Osteocyte (in vitro differentiated cells): ENCODE measurements around the gene RALGDS. TPM values are rescaled to one million over a fixed set of nuclear protein-coding genes. Genes with fewer than 3 reads are reported as not detected.
"Not testable (repeated sequence)": the region's sequence is repeated elsewhere in the genome, so short reads cannot be mapped to it uniquely, and the experiment has no call there.

Source experiments
- DNase-seq: peaks from one replicate; pipeline ENCODE4 v3.0.0; 2021; ENCODE audit warnings: mixed read lengths; ENCODE audit not compliant: unreplicated experiment; ENCODE audit errors: extremely low spot score
- H3K27ac Mint-ChIP-seq: one replicate; pipeline ENCODE4 v1.8.0; 2021; ENCODE audit warnings: mild to moderate bottlenecking, mixed read lengths; ENCODE audit not compliant: unreplicated experiment
- H3K27me3 Mint-ChIP-seq: one replicate; pipeline ENCODE4 v1.8.0; 2021; ENCODE audit warnings: mixed read lengths; ENCODE audit not compliant: unreplicated experiment
- H3K36me3 Mint-ChIP-seq: one replicate; pipeline ENCODE4 v1.8.0; 2021; ENCODE audit warnings: mixed read lengths; ENCODE audit not compliant: unreplicated experiment
- H3K4me1 Mint-ChIP-seq: one replicate; pipeline ENCODE4 v1.8.0; 2021; ENCODE audit warnings: mixed read lengths; ENCODE audit not compliant: unreplicated experiment
- H3K4me3 Mint-ChIP-seq: one replicate; pipeline ENCODE4 v1.8.0; 2021; ENCODE audit warnings: mild to moderate bottlenecking, moderate library complexity, mixed read lengths; ENCODE audit not compliant: unreplicated experiment
- H3K9me3 Mint-ChIP-seq: one replicate; pipeline ENCODE4 v1.8.0; 2021; ENCODE audit warnings: mixed read lengths; ENCODE audit not compliant: unreplicated experiment
- total RNA-seq: library from RNA; stranded (reverse); gene quantifications from 2 replicates; pipeline ENCODE4 v1.2.1, GENCODE V29; 2021
- TF ChIP-seq, protein P1 (sequence below): fragments of 200-600 bp; sonication (generic); IDR thresholded peaks from 2 replicates; pipeline ENCODE4 v1.5.0; 2021; ENCODE audit warnings: antibody characterized with exemption, mild to moderate bottlenecking, moderate library complexity

The RALGDS gene
- total RNA-seq, 1 donor from 2014 or later = 38.4 TPM

- H3K4me1 Mint-ChIP-seq = no peaks in the 10 kb centered on the region
- no peak for DNase-seq
- TF ChIP-seq, protein P1, sequence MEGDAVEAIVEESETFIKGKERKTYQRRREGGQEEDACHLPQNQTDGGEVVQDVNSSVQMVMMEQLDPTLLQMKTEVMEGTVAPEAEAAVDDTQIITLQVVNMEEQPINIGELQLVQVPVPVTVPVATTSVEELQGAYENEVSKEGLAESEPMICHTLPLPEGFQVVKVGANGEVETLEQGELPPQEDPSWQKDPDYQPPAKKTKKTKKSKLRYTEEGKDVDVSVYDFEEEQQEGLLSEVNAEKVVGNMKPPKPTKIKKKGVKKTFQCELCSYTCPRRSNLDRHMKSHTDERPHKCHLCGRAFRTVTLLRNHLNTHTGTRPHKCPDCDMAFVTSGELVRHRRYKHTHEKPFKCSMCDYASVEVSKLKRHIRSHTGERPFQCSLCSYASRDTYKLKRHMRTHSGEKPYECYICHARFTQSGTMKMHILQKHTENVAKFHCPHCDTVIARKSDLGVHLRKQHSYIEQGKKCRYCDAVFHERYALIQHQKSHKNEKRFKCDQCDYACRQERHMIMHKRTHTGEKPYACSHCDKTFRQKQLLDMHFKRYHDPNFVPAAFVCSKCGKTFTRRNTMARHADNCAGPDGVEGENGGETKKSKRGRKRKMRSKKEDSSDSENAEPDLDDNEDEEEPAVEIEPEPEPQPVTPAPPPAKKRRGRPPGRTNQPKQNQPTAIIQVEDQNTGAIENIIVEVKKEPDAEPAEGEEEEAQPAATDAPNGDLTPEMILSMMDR = no peak
- H3K4me3 Mint-ChIP-seq = no peak overlapping the region
- H3K27ac Mint-ChIP-seq = no peak overlapping the region
- no peaks in the 10 kb centered on the region for H3K36me3 Mint-ChIP-seq
- no peaks in the 10 kb centered on the region for H3K9me3 Mint-ChIP-seq
- H3K27me3 Mint-ChIP-seq = no peaks in the 10 kb centered on the region
Measured at GRCh38 chr9:133087429-133088145, 33.5 kb downstream of the RALGDS start.

DNA sequence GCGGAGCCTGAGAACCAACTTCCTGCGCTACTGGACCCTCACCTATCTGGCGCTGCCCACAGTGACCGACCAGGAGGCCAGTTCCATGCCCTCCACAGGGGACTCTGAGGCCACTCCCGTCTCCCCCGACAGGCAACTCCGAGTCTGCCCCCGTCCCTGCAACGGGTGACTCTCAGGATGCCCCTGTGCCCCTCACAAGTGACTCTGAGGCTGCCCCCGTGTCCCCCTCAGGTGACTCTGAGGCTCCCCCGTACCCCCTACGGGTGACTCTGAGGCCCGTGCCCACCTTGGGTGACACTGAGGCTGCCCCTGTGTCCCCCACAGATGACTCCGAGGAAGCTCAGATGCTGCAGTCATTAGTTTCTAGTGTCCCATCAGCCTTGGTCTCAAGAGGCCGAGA, 34.1 kb downstream of the RALGDS start:
- TF ChIP-seq, protein P1 = no peak
- no peak for DNase-seq
- H3K4me1 Mint-ChIP-seq = no peaks in the 10 kb centered on the region
- H3K36me3 Mint-ChIP-seq = no peaks in the 10 kb centered on the region
- no peaks in the 10 kb centered on the region for H3K9me3 Mint-ChIP-seq
- no peak overlapping the region for H3K4me3 Mint-ChIP-seq
- H3K27me3 Mint-ChIP-seq = no peaks in the 10 kb centered on the region
- H3K27ac Mint-ChIP-seq = no peak overlapping the region

DNA sequence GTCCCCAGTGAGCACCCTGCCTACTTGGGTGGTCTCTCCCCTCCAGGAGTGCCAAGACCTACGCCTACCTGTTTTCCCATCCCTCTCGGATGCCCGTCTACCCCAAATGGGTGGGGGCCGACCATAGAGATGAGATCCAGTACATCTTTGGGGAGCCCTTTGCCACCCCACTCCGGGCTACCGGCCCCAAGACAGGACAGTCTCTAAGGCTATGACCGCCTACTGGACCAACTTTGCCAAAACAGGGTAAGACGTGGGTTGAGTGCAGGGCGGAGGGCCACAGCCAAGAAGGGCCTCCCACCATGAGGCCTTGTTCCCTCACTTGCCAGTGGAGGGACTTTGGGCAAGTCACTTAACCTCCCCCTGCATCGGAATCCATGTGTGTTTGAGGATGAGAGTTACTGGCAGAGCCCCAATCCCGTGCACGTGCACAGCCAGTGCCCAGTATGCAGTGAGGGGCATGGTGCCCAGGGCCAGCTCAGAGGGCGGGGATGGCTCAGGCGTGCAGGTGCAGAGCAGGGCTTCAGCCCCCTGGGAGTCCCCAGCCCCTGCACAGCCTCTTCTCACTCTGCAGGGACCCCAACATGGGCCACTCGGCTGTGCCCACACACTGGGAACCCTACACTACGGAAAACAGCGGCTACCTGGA, 34.7 kb downstream of the RALGDS start:
- H3K27ac Mint-ChIP-seq, H3K36me3 Mint-ChIP-seq, H3K27me3 Mint-ChIP-seq, H3K4me3 Mint-ChIP-seq, DNase-seq, H3K9me3 Mint-ChIP-seq, H3K4me1 Mint-ChIP-seq: not testable (repeated sequence)

GRCh38 chr9:133083688-133084087, 37.4 kb downstream of the RALGDS start:
- H3K4me1 Mint-ChIP-seq, H3K27me3 Mint-ChIP-seq, H3K36me3 Mint-ChIP-seq, DNase-seq, H3K27ac Mint-ChIP-seq, H3K4me3 Mint-ChIP-seq, H3K9me3 Mint-ChIP-seq: not testable (repeated sequence)

DNA sequence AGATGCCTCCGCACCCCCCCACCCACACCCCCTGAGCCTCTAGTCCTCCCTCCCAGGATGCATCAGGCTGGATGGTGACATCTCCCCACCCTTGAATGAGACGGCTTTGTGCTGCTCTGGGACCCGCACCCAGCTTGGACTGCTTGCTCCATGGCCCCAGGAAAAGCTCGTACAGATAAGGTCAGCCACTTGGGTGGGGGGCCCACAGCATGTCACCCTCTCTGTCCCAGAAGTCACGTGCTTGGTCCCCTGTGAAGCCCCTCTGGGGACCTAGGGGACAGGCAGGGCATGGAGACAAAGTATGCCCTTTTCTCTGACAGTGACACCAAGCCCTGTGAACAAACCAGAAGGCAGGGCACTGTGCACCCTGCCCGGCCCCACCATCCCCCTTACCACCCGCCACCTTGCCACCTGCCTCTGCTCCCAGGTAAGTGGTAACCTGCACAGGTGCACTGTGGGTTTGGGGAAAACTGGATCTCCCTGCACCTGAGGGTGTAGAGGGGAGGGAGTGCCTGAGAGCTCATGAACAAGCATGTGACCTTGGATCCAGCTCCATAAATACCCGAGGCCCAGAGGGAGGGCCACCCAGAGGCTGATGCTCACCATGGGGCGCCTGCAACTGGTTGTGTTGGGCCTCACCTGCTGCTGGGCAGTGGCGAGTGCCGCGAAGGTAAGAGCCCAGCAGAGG, 38.9 kb downstream of the RALGDS start:
- not testable (repeated sequence) for DNase-seq, H3K4me3 Mint-ChIP-seq, H3K9me3 Mint-ChIP-seq, H3K27me3 Mint-ChIP-seq, H3K27ac Mint-ChIP-seq, H3K4me1 Mint-ChIP-seq, H3K36me3 Mint-ChIP-seq

DNA sequence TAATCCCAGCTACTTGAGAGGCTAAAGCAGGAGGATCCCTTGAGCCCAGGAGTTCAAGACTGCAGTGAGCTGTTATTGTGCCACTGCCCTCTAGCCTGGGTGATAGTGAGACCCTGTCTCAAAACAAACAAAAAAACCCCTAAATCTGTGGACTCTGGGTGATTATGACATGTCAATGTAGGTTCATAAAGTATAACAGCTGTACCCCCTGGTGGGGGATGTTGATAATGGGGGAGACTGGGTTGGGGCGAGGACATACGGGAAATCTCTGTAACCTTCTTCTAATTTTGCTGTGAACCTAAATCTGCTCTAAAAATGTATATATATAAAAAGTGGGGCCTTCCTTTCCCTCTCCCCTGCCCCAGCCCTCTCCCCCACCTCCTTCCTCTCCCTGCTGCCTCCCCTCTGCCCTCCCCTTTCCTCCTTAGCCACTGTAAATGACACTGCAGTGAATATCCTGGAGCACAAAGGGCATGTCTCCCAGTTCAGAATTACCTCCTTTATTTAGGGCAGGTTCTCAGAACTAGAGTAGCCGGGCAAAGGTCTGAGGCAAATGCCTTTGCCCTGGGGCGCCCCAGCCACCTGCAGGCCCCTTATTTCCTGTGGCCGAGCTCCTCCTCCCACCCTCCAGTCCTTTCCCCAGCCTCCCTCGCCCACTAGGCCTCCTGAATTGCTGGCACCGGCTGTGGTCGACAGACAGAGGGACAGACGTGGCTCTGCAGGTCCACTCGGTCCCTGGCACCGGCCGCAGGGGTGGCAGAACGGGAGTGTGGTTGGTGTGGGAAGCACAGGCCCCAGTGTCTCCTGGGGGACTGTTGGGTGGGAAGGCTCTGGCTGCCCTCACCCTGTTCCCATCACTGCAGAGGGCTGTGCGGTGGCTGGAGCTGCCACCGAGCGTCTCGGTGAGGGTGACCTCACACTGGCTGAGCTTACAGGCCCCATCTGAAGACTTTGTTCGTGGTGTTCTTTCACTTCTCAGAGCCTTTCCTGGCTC, 40.0 kb downstream of the RALGDS start:
- H3K36me3 Mint-ChIP-seq, H3K4me3 Mint-ChIP-seq, DNase-seq: not testable (repeated sequence)

More for the DNA sequence above, 40.0 kb downstream of the RALGDS start:
- not testable (repeated sequence) for H3K27ac Mint-ChIP-seq, H3K27me3 Mint-ChIP-seq, H3K9me3 Mint-ChIP-seq
- peaks cover 14% of the 10 kb centered on the region for H3K4me1 Mint-ChIP-seq
